GM21390 (cell line): ENCODE measurements around the gene SGMS2.

ENCODE experiments used
- ATAC-seq: cut with Tn5 transposase; IDR thresholded peaks from one replicate; pipeline ENCODE4 v1.9.1; 2021; ENCODE audit not compliant: unreplicated experiment

The SGMS2 gene

DNA sequence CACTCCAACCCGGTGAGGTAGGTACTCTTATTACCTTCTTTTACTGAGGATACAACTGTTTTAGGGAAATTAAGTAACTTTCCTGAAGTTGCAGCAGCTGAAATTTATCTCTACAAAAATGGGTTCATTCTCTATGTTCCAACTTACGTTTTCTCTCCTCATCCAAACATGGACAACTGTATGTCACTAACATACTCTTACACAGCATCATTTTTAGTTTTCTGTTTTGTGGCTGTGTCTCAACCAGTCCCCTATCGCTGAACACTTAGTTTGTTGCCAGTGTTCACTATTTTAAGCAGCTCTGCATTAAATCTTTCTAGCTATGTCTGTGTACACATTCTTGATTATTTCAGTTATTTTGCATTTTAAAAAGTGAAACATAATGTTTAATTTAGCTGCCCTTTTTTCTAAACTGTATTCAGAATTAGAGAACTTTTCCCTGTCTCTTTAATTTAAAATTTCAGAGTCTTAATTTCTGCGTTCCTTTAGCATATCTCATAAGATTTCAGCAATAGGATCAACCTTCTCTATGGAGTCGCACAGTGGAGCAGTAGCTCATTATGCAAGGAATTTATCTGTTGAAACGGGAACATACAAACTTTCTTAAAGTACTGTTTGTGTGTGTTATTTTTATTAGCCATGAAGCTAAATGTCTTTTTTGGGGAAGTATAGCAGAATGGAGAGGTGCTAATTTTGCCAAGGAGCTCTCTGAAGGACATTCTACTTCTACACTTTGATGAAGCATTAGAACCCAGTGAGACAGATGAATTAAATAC is 3.8 kb downstream of the SGMS2 start:
- ATAC-seq, result no peak

DNA sequence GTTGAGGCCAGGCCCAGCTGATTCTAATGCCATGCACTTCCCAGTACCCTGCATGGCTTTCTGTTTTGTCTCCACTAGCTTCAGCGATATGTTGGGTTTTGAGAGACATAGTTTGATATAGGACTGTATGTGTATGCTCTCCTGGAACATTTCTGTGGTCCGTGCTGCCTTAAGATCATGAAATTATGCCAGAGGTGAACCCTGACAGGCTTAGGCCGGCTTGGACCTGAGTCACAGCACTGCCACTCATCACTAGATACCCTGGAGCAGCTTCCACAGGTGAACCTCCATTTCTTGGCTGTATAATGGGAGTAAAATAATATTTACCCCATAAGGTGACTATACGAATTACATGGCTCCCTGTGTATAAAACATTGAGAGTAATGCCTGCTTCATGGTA is 6.4 kb downstream of the SGMS2 start:
- ATAC-seq, result no peak

DNA sequence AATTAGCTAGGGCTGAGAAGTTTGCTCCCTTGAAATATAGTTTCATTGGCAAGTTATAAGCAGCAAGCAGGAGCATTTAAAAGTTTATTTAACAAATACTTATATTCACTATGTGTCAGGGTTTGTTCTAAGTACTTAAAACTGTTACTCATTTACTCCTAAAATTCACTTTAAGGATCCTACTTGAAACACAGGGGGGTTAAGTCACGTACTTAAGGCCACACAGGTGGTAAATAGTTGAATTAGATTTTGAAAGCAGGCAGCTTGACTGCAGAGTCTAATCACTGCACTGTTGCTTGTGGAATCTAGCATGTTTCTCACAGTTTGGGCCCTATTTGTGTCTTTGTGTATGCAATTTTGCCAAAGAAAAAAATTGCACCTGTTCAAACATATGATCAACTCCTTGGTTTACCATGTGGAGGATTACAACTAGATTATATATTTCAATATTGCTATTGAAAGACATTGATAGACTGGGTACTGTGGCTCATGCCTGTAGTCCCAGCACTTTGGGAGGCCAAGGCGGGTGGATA is 7.6 kb downstream of the SGMS2 start:
- no peak for ATAC-seq

DNA sequence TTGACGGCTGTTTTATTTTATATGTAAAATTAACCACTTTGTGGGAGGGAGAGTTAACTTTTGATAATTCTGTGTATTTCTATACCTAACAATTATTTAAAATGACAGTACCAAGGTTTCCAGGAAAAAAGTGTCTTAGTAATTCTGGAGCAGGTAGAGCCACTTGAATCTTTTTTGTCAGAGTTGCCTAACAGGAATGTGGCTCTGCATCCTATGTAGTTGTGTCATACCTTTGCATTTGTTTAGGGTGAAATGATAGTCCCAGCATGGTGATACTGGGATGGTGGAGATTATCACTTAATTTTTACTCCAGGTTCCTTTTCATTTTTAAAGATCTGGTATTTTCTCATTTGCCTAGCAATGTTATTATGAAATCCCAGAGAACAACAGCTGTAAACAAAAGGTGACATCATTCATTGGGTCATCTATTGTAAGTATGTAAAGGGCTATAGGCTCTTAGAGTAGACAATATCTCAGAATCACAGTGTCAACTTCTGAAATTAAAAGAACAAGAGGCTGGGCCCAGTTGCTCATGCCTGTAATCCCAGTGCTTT is 9.6 kb downstream of the SGMS2 start:
- no peak for ATAC-seq

DNA sequence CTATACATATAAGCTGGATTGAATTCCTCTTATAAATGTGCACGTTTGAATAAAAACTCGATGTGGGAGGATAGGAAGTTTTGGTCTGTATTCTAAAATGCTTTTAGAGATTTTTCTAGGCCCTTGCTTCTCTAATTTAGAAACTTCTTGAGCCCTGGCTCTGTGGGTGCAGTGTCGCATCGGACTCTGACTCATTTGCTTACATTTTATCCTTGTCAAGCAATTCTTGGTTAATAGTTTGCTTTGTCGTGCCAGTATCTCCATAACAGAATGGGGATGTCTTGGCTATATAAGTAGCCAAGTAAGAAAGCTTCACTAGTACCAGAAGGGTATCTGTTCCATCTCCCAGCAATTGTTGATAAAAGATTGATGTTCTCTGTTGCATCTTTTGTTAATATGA is 10.7 kb downstream of the SGMS2 start:
- ATAC-seq, result no peak

DNA sequence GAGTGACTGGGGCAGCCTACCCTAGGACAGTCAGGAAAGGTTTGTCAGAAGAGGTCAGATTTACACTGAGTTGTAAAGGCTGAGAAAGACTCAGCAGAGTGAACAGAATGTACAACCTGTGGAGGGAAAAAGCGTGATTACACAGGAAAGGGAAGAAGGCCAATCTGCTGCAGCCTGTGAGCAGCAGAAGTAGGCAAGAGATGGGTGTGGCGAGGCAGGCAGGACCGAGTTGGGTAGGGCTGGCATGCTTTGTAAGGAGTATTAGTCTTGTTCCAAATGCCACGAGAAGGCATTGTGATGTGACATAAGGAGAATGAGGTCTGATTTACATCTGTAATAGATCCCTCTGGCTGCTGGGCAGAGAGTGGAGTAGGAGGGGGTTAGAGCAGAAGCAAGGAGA is 12.6 kb downstream of the SGMS2 start:
- no peak for ATAC-seq

DNA sequence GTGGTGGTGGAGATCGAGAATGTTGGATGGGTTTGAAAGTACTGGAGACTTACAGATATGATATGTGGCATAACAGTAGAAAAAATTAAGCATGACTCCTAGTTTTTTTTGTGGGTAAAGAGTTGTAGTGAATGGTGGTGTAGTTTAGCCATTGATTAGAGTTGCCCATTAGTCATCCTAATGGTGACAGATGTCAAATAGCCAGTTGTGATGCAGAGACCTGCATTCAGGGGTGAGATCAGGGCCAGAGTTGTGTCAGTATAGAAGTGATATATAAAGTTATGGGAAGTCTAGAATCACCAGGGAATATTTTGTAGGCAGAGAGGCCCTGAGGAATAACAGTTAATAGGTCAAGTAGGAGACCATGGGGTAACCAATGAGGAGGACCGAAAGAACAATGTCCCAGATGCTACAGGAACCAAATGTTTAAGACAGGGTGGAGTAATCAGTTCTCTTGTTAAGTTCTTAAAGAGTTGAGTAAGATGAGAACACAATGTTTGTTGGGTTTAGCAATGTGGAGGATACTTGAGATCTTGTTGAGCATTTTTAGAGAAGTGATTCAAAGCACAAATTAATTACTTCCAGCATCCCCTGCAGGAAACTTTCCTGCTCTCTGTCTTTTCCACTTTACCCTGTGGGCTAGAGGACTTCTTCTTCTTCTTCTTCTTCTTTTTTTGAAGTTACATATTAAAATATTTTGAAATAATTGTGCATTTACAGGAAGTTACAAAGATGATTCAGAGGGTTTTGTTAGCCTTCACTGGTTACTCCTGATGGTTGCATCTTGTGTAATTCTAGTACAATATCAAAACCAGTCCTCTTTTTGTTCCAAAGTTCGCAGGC is 13.3 kb downstream of the SGMS2 start:
- ATAC-seq, result no peak

DNA sequence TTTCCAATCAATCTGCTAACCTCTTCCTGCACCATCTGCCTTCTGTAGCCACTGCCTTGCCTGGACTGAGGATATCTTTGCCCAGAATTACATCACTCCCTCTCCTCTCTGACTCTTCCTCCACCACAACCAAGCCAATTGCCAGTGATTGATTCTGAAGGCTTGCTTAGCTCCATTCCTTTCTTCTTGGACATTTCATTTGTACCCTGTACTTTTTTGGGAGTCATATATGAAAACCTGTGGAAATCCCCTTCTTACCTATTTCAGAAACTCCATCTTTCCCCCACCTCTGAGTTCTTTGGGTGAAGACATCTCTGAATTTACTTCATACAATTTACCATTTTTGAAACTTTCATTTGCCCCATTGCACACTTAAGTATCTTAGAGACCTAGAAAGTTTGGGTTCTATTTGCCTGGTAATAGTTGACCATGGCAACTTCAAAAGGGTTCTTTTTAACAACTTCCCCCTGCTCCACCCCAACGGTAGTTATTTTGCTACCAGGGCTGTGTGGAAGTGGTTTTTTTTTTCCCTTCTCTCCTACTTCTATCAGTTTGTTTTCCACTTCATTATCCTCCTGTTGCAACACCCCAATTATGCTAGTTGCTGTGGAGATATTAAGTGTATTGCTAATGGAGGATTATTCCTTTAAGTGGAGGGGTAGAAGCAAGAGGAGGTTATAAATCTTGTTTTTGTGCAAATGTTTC is 14.3 kb downstream of the SGMS2 start:
- no peak for ATAC-seq

DNA sequence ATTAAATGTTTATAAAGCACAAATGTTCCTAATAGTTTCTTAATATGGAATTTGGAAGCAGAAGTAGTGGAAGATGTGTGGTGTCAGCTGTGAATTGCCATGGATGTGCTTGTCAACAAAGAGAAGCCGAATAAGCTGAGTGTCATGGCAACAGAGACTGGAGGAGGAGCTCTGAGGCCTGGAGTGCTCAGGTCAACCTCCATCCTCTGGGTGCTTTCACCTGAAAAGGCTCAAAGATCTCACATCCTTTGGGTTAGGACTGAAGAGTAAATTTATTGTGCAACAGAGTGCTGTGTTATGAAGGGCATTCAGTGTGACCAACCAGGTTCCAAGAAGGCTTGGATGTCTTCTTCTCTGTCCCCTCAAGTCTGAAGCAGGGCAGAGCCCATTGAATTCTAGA is 18.7 kb downstream of the SGMS2 start:
- no peak for ATAC-seq

DNA sequence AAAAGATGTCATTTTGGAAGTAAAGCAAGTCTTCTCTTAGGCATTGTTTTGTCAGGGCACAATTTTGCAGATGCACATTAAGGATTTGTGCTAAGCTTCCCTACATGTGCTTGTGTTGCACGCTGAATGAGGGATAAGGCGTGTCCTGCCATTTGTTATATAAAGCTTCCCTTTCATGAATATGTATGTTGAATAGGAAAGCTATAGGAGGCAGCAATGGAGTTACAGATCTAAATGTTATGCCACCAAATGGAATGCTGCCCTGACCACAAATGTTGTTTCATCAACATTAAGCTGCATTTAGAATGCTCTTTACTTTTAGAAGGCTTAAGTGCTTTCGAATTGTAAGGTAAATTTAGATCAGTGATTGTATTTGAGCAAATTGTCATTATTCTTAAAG is 20.9 kb downstream of the SGMS2 start:
- ATAC-seq, result no peak

DNA sequence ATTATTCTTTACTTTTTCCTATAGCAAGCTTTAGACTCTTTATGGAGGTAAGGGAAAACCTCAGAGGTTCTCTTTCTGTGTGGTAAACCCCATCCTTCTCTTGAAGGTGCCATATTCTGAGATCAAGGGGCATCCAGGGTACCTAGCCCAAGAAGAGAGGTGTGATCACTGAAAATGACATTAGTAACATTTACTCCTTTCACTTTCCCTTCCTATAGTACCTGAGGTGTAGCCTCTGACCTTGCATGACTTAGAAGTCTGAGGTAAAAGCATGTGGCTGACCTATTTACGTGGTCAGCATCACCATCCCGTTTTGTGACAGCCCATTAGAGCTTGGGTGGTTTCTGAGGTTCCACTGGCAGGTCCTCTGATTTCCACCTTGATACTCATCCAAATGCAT is 25.7 kb downstream of the SGMS2 start:
- no peak for ATAC-seq

DNA sequence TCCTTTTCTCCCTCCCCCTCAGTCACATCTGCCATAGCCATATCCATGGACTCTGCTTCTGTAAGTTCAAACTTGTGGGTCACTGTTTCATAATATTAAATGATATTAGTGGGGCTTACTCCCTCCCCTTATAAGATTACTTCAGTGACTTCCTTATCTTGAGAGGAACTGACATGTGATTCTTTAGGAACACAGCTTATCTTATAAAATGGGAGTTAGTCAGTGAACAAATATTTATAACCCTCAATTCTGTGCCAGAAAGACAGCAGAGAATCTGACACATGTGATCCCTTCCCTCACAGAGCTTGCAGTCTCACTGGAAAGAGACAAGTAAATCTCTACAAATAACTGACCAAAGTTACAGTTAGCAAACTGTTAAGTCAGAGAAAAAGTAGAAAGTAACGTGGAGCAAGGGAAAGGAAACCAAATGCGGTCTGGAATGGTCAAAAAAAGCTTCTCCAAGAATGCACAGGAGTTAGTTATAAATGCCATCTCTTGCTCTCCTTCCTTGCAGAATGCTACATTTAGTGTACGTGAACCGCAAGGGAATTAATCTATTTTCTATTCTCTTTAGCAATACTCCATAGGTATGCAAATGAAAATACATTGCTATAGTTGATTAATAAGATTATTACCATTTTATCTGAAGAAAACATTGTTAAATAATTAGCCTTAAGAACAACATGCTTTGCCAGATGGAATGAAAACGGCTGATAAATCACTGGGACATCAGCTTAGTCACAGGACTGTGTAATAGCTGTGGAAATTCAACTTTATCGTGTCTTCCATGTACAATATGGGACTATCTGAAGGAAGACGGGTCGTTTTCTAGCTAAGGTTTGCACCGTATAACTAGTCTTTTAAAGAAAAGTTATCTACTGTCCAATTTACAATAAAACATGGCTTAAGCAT is 29.0 kb downstream of the SGMS2 start:
- ATAC-seq, result no peak

DNA sequence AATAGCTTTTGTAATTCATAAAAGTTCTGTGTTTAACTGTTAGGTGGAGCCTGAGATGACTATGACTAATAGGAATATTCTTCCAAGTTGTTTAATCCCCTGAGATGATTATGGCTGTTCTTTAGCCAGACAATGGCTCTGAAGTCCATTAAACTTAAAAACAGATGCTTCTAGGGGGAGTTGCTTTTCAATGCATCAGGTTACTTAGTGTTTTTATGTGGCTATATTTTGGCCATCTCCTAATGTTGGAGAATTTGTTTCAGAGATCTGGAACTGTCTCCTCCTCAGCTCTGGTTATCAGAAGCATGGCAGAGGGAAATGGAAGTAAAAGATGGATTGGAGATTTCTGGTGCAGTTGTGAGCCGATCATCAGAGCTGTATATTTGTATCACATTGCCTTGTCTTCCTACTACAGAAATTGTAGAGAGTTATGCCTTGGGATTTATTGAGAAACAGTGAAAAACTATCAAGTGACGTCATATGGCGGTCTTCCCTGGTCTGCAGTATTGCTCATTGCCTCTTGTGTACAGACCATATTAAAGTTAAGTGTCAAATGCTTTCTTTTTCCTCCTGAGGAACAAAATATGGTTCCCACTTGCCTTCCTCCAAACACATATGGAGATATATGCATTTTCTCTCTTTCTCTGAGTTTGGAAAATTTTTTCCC is 29.8 kb downstream of the SGMS2 start:
- no peak for ATAC-seq

DNA sequence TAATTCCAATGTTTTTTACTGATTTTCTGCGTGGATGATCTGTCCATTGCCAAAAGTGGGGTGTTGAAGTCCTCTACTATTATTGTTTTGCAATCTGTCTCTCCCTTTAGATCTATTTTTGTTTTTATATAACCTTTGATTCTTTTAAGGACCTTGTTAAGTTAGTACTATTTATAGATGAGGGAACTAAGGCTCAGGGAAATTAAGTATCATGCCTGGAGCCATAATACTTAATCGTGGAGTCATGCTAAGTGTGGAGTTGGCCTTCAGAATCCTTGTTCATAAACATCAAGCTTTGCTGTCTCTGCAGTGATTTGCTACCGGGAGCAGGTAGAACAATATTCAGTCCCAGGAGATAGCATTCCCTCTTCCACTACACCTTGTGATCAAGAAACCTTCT is 31.0 kb downstream of the SGMS2 start:
- no peak for ATAC-seq

DNA sequence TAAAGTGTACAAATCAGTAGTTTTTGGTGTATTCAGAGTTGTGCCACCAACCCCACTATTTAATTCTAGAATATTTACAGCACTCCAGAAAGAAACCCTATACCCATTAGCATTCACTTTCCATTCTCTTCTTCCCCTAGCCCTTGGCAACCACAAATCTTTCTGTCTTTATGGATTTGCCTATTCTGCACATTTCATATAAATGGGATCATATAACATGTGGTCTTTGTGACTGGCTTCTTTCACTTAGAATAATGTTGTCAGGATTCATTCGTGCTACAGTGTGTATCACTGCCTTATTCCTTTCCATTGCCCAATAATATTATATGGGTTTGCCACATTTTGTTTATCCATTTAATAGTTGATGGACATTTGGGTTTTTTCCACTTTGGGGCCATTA is 32.2 kb downstream of the SGMS2 start:
- no peak for ATAC-seq

DNA sequence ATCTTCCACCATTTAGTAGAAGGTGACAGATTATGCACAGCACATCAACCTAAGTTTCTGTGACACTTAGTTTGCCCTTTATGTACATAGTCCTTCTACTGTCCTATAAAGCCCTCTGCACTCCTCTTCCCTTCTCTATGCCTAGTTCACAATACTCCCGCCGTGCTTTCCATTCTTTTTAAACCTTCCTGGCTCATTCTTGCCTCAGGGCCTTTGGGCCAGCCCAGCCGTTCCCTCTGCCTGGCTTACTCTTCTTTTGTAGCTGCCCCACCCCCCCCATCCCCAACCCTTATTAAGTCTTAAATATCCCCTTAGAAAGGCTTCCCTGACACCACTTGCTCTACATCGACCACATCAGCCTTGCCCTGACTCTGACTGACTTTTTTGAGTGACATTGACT is 33.0 kb downstream of the SGMS2 start:
- ATAC-seq, result no peak

DNA sequence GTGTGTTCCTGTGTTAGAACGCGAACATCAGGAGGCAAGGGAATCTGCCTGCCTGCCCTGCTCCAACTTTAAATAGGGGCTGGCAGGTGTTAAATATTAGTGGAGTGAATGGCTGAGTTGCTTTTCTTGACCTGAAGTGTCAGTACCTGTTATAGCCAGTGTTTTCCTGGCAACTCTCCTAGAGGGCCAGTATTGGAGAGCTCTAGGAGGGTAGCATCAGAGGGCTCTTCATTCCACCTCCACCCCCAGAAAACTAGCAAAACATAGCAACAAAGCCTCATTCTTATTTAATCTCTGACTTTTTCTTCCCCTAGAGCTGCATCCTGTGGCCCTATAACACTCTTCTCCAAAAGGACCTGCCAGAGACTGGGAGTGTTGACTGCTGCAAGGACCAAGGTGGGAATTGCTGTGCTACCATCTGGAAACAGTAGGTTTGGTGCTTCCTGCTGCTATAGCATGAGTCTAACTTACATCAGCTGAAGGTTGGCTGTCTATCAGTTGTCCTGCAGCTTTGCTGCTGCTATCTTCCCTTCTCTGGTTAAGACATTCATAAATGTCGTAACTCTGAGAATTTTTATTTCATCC is 33.5 kb downstream of the SGMS2 start:
- no peak for ATAC-seq

DNA sequence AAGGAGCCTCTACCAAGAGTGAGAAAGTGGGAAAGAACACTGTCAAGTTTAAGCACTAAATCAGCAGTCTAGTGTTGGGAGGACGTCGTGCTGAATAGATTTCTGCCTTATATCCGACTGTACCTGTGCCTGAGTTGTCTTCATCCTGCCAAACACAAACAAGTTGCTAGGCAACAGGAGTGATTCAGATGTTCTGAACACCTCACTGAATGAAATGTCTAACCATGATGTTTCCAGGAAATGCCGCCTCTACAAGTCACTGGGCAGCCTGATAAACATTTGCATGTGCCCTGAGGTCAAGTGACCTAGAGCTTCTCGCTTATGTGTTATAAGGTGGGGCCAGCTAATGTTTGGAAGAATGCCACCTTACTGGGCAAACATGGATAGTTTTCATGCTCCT is 37.9 kb downstream of the SGMS2 start:
- no peak for ATAC-seq

DNA sequence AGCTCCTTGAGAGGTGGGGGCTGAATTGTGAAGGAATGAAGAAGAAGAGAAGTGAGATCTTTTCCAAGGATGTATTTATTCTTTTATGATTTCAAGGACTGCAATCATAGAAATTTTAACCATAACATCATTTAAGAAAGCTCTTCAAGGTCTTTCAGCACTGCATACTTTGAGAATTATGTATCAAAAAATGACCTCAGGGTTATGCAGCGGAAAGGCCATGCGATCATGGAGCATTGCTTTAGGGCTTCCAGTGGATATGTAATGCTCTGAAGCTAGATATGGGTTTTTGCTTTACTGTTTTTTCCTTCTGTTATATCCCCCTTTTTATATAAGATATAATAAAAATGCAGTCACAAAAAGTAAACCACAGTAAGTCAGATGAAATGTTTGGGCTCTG is 38.7 kb downstream of the SGMS2 start:
- ATAC-seq, result no peak
